AG04449 (cell line): ENCODE measurements around the gene ERCC6.

Experiments
- CTCF ChIA-PET: fragments of 350-600 bp; formaldehyde crosslinking; extraction: SDS; loops from one replicate; lab custom pipeline; 2021; ENCODE audit warnings: antibody characterized with exemption; lab: Yijun Ruan, JAX
- POLR2A ChIA-PET: fragments of 400-600, 350-600 bp; formaldehyde crosslinking; extraction: SDS; loops from one replicate; lab custom pipeline; 2020; ENCODE audit warnings: antibody characterized with exemption, inconsistent platforms; lab: Yijun Ruan, JAX
- DNase-seq: peaks from one replicate; pipeline ENCODE4 v3.0.0-alpha.2; 2010; ENCODE audit warnings: low read depth, low spot score
- H3K4me3 ChIP-seq: 2 replicates; pipeline ENCODE4 v1.5.1; 2011; ENCODE audit warnings: low read depth, mild to moderate bottlenecking, control low read depth, low read length
- CTCF ChIP-seq: IDR thresholded peaks from one replicate; pipeline ENCODE4 v1.5.1; 2011; ENCODE audit warnings: mild to moderate bottlenecking, moderate library complexity, low read length, control low read depth, inconsistent platforms; ENCODE audit not compliant: insufficient read depth; ENCODE audit errors: missing control alignments

Gene ERCC6

DNA sequence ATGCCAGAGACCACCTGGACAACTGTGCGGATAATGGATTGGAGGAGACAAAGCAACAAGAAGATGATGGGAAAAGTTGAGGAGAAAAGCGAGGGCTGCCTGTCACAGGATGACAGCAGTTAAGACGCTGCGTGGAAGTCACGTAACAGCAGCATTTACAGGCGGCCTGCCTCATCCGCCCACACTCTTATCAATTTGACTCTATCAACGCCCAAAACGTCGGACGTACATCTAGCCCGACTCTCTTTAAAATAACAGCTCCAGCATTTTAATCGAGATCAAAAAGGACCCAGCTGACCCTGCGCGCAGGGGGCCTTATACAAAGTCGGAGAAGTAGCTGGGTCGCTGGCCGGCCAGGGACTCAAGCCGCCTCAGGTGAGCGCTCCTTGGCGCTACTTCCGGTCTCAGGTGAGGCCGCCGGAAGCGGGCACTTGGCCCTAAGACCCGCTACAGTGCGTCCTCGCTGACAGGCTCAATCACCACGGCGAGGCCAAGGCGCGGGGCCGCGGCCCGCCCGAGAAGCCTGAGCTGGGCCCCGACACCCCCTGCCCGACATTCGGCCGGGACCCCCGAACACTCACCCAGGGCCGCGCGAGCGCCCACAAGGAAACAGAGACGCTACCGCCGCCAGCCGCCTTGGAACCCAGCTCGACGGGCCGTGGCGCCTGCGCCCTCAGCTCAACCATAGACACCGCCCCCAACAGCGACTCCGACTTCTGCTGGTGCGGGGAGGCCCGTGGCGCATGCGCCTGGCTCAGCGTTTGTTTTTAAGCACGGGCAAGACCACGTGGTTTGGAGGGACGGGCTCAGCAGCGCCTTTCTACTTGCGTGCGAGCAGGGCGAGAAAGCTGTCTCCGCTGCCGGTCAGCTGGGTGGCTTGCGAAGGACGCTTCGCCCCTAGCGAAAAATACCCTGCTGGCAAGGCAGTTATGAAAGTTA lies at the start of gene ERCC6:
Gene ERCC6 (minus strand): TSS at position 741 of the 939 bp plus-strand sequence.
- TF ChIP-seq CTCF, result no peak
- H3K4me3 ChIP-seq, result peak within 1 kb of the TSS; percentile 75
- ChIA-PET CTCF (interaction anchor here (0.6 to 4.0 kb wide), 15 partner anchors 9 to 882 kb away, joined by 3 to 22 read pairs (median 4); no protein-coding TSS in a partner anchor), POLR2A (interaction anchor here (0.5 to 2.8 kb wide), 4 partner anchors 12 to 932 kb away, joined by 3 to 15 read pairs (median 8); no protein-coding TSS in a partner anchor)
- peak; percentile 91 for DNase-seq

- DNase-seq, result no peak
- ChIA-PET POLR2A (no interaction called here), CTCF (no interaction called here)
- TF ChIP-seq CTCF, result no peak
- no peak overlapping the region for H3K4me3 ChIP-seq
These were observed 49.1 kb upstream of the ERCC6 start for GRCh38 chr10:49587981-49588380.

- POLR2A ChIA-PET, result no interaction called here
- CTCF ChIA-PET, result no interaction called here
- TF ChIP-seq CTCF, result no peak
- no peak overlapping the region for H3K4me3 ChIP-seq
- no peak for DNase-seq
These were observed 46.5 kb upstream of the ERCC6 start for GRCh38 chr10:49585387-49585786.

- ChIA-PET POLR2A (interaction anchor here (1.5 kb wide), 1 partner anchor 27 kb away, joined by 4 read pairs; no protein-coding TSS in a partner anchor), CTCF (interaction anchor here (2.0 to 3.0 kb wide), 2 partner anchors 11 to 13 kb away, joined by 10 to 11 read pairs; no protein-coding TSS in a partner anchor)
- no peak overlapping the region for H3K4me3 ChIP-seq
- no peak for TF ChIP-seq CTCF
- DNase-seq, result no peak
These were observed 40.7 kb upstream of the ERCC6 start for GRCh38 chr10:49579621-49580020.

GRCh38 chr10:49578392-49578791 lies 39.5 kb upstream of the ERCC6 start:
- no peak for TF ChIP-seq CTCF
- no peak for DNase-seq
- ChIA-PET CTCF (interaction anchor here (1.4 to 3.0 kb wide), 2 partner anchors 12 to 16 kb away, joined by 4 to 10 read pairs; no protein-coding TSS in a partner anchor), POLR2A (no interaction called here)
- H3K4me3 ChIP-seq, result no peak overlapping the region
